Fibroblast of lung (primary cell): Measurements from ENCODE around the gene SLX9. TPM values are rescaled to one million over a fixed set of nuclear protein-coding genes. Genes with fewer than 3 reads are reported as not detected.

Source experiments
- DNase-seq, 2 donors: peaks; one replicate each; pipeline versions ENCODE4 v3.0.0 to v3.0.0-alpha.2; 2010; ENCODE audit warnings: low read depth in 2 of 2
- H2AFZ ChIP-seq: 2 replicates; pipeline ENCODE4 v1.5.1; 2012; ENCODE audit warnings: low read length, control low read depth, inconsistent platforms
- H3K27ac ChIP-seq: 2 replicates; pipeline ENCODE4 v1.5.1; 2011; ENCODE audit warnings: low read length, control low read depth; ENCODE audit not compliant: insufficient read depth
- H3K27me3 ChIP-seq: 2 replicates; pipeline ENCODE4 v1.5.1; 2011; ENCODE audit warnings: mild to moderate bottlenecking, low read length; ENCODE audit not compliant: control insufficient read depth, insufficient read depth
- H3K36me3 ChIP-seq: 2 replicates; pipeline ENCODE4 v1.5.1; 2011; ENCODE audit warnings: low read length; ENCODE audit not compliant: control insufficient read depth, insufficient read depth
- H3K4me1 ChIP-seq: 2 replicates; pipeline ENCODE4 v1.5.1; 2011; ENCODE audit warnings: low read length; ENCODE audit not compliant: control insufficient read depth, insufficient read depth; ENCODE audit errors: extremely low read depth
- H3K4me2 ChIP-seq: 2 replicates; pipeline ENCODE4 v1.5.1; 2011; ENCODE audit warnings: low read length, control low read depth; ENCODE audit not compliant: insufficient read depth; ENCODE audit errors: extremely low read depth
- H3K4me3 ChIP-seq, 4 experiments: fragments of 200-600 bp in 1 of 4; sonication (generic) in 1 of 4; replicated peaks in 1 of 4; 2 replicates each; pipeline ENCODE4 v1.5.1; 2011 to 2016; ENCODE audit warnings: low read length in 4 of 4, low read depth in 3 of 4, mild to moderate bottlenecking in 3 of 4, control low read depth in 2 of 4, inconsistent platforms in 1 of 4, mixed read lengths in 1 of 4; ENCODE audit not compliant: insufficient read depth in 1 of 4; ENCODE audit errors: control extremely low read depth in 1 of 4
- H3K79me2 ChIP-seq: 2 replicates; pipeline ENCODE4 v1.5.1; 2012; ENCODE audit warnings: mild to moderate bottlenecking, low read length, inconsistent platforms; ENCODE audit not compliant: control insufficient read depth, insufficient read depth
- H3K9ac ChIP-seq: 2 replicates; pipeline ENCODE4 v1.5.1; 2011; ENCODE audit warnings: mild to moderate bottlenecking, low read length, control low read depth; ENCODE audit not compliant: insufficient read depth
- H3K9me3 ChIP-seq: 2 replicates; pipeline ENCODE4 v1.5.1; 2012; ENCODE audit warnings: low read depth, low read length; ENCODE audit not compliant: control insufficient read depth, insufficient read depth
- H4K20me1 ChIP-seq: 2 replicates; pipeline ENCODE4 v1.5.1; 2011; ENCODE audit warnings: low read length; ENCODE audit not compliant: control insufficient read depth, insufficient read depth; ENCODE audit errors: extremely low read depth
- EZH2 ChIP-seq: IDR thresholded peaks from 2 replicates; pipeline ENCODE4 v1.5.1; 2012; ENCODE audit warnings: low read length, control low read depth, mild to moderate bottlenecking; ENCODE audit errors: missing control alignments
- polyA plus RNA-seq, 2 donors: library from polyadenylated mRNA; depleted of rRNA in 1 of 2; stranded (reverse) in 1 of 2; unstranded in 1 of 2; fragments of >200 nt; gene quantifications; 2 replicates each; pipeline ENCODE4 v1.2.1, GENCODE V29; 2011 to 2012; ENCODE audit warnings: missing spikeins in 1 of 2
- total RNA-seq: library from RNA; depleted of rRNA; stranded (reverse); fragments of >200 nt; gene quantifications from 2 replicates; pipeline ENCODE4 v1.2.1, GENCODE V29; 2014
- TF ChIP-seq, protein P1 (sequence below), 2 donors: IDR thresholded peaks in 1 of 2; conservative IDR thresholded peaks in 1 of 2; 1 replicate in 1 of 2; 2 replicates in 1 of 2; pipeline ENCODE4 v1.5.1; 2011 to 2012; ENCODE audit warnings: low read length in 2 of 2, control low read depth in 1 of 2, inconsistent platforms in 1 of 2, low read depth in 1 of 2, mild to moderate bottlenecking in 1 of 2

The SLX9 gene
- total and polyA plus RNA-seq, 2 donors (not counting 1 experiment from before 2014, with no cell fraction given), result 9.7 to 14.9 TPM

DNA sequence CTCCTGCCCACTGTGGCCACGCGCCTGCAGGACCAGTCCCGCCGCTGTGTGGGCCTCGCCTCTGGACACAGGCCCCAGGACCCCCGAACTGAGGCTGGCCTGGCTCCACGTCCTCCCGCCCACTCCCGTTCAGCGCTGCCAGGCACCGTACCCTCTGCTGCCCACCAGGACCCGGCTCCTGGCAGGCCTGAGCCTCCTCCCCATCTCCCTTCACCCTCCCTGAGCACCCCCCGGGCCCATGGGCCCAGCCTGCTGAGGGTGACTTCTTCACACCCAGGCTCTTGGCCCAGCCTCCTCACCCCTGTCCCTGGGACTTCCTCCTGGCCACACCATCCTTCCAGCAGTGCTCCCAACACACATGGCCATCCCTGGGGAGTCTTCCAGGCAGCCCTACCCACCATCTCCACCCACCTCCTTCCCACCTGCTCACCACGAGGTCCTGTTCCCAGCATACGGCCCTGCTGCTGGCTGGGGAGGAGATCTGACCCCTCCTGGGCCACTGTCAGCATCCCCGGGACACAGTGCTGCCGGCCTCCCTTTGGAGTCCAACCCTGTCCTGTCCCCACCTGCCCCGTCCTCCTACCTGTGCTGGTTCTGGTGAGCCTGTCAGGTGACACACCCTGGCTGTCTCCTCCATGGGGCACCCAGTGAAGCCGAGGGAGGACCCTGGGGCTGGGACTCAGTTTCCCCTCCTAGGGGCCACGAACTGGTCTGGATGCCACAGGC lies 53.7 kb downstream of the SLX9 start:
- Histone ChIP-seq H4K20me1 (no peaks in the 10 kb centered on the region), H3K36me3 (no peaks in the 10 kb centered on the region), H3K9ac (no peak overlapping the region), H3K27me3 (peaks cover 13% of the 10 kb centered on the region), H3K27ac (no peak overlapping the region), H3K4me1 (peaks cover 16% of the 10 kb centered on the region), H3K79me2 (no peaks in the 10 kb centered on the region), H3K9me3 (no peaks in the 10 kb centered on the region), H2AFZ (no peak overlapping the region), H3K4me3 (no peak overlapping the region), H3K4me2 (no peak overlapping the region)
- TF ChIP-seq, protein P1, sequence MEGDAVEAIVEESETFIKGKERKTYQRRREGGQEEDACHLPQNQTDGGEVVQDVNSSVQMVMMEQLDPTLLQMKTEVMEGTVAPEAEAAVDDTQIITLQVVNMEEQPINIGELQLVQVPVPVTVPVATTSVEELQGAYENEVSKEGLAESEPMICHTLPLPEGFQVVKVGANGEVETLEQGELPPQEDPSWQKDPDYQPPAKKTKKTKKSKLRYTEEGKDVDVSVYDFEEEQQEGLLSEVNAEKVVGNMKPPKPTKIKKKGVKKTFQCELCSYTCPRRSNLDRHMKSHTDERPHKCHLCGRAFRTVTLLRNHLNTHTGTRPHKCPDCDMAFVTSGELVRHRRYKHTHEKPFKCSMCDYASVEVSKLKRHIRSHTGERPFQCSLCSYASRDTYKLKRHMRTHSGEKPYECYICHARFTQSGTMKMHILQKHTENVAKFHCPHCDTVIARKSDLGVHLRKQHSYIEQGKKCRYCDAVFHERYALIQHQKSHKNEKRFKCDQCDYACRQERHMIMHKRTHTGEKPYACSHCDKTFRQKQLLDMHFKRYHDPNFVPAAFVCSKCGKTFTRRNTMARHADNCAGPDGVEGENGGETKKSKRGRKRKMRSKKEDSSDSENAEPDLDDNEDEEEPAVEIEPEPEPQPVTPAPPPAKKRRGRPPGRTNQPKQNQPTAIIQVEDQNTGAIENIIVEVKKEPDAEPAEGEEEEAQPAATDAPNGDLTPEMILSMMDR (conservative IDR thresholded peaks at IDR 0.05 in 1 of 2, IDR thresholded peaks at IDR 0.05 in 1 of 2; ENCODE audit: low read depth in 1 of 2, low read length in 2 of 2), result no peak
- no peak for TF ChIP-seq EZH2
- no peak for DNase-seq

DNA sequence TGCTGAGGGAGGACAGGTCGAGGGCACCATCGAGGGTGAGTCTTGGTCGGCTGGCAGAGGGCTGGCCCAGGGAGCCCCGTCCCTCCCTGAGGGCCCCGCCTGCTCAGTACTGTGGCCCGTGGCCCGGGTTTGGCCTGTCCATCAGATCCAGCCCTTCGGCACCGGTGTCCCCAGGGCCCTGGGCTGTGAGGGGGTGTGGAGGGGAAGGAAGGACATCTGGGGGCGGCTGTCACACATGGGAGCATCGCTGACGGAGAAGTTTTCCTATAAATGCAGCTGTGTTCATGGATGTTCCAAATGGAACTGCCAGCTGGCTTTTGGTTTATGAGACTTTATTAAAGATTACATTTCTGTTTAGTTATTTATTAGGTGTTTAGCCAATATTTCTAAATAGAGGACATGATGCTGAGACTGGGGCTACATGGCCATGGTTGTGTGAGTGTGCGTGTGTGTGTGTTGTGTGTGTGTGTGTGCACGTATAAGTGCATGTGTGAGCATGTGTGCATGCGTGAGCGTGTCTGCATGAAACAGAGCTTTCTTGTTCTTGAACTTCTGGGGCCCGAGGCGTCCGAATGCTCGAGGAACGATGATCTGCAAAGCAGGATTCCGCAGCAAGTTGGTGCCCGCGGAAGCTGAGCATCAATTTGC lies 54.3 kb downstream of the SLX9 start:
- peak in 1 of 2 donors; percentile 30 for DNase-seq
- Histone ChIP-seq H3K4me1 (peaks cover 14% of the 10 kb centered on the region), H3K4me2 (no peak overlapping the region)

DNA sequence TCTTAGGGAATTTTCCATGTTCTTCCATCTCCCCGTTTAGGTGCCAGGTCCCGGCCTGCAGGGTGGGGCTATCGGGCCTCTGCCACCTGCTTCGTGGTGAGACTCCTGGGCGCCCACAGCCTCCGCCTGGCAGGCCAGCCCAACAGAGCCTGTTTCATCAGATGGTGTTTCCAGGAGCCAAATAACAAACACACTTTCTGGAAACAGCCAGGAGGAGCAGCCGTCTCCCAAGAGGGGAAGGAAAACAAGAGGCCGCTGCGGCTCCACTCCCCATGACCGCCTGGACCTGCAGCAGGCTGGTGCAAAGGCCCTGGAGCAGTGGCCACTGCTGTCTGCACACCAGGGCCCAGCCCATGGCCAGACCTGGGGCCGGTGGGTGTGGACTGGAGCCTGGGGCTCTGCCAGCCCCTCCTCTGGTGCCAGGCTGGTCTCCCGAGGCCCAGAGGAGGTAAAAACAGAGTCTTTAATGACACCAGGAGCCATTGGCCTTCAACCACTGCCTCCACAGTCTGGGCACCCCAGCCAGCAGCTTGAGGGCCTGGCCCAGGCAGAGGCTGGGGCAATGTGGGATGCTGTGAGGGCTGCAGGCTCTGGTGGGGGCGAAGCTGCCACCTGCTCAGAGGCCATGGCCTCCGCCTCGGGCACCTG lies 55.0 kb downstream of the SLX9 start:
- DNase-seq, result peak in 1 of 2 donors; percentile 30
- Histone ChIP-seq H3K36me3 (no peaks in the 10 kb centered on the region), H3K9ac (no peak overlapping the region), H3K27ac (no peak overlapping the region), H2AFZ (no peak overlapping the region), H3K4me3 (no peak overlapping the region), H4K20me1 (no peaks in the 10 kb centered on the region), H3K4me2 (no peak overlapping the region), H3K27me3 (peaks cover 10% of the 10 kb centered on the region), H3K4me1 (peaks cover 10% of the 10 kb centered on the region), H3K79me2 (no peaks in the 10 kb centered on the region), H3K9me3 (no peaks in the 10 kb centered on the region)
- TF ChIP-seq EZH2, result no peak
- TF ChIP-seq, protein P1 (conservative IDR thresholded peaks at IDR 0.05 in 1 of 2, IDR thresholded peaks at IDR 0.05 in 1 of 2; ENCODE audit: low read depth in 1 of 2, low read length in 2 of 2), result no peak

More for the DNA sequence above, 54.3 kb downstream of the SLX9 start:
- Histone ChIP-seq H3K36me3 (no peaks in the 10 kb centered on the region), H3K9ac (no peak overlapping the region), H4K20me1 (no peaks in the 10 kb centered on the region), H3K9me3 (no peaks in the 10 kb centered on the region), H3K27ac (no peak overlapping the region), H3K4me3 (no peak overlapping the region), H3K27me3 (peaks cover 10% of the 10 kb centered on the region), H2AFZ (no peak overlapping the region), H3K79me2 (no peaks in the 10 kb centered on the region)
- TF ChIP-seq, protein P1 (conservative IDR thresholded peaks at IDR 0.05 in 1 of 2, IDR thresholded peaks at IDR 0.05 in 1 of 2; ENCODE audit: low read depth in 1 of 2, low read length in 2 of 2), result no peak
- no peak for TF ChIP-seq EZH2
